Thyroid gland (tissue), 4 donors: ENCODE results near the gene TPBG.

Experiments used
- CTCF ChIP-seq, 6 experiments: fragments of 200-600 bp in 3 of 6; fragments of 450-650 bp in 3 of 6; sonication (generic) in 3 of 6; IDR thresholded peaks; one replicate each; pipeline ENCODE4 v1.5.1; 2016 to 2019; ENCODE audit warnings: antibody characterized with exemption in 6 of 6, mild to moderate bottlenecking in 2 of 6, inconsistent platforms in 1 of 6, moderate library complexity in 1 of 6
- POLR2A ChIP-seq, 2 donors: fragments of 450-650 bp; IDR thresholded peaks; one replicate each; pipeline ENCODE4 v1.6.1; 2017; ENCODE audit warnings: antibody characterized with exemption in 2 of 2, mild to moderate bottlenecking in 2 of 2, moderate library complexity in 1 of 2

GRCh38 chr6:82396964-82397751 is 33.5 kb downstream of the TPBG start:
- TF ChIP-seq POLR2A (IDR thresholded peaks at IDR 0.05) (no peak), CTCF (IDR thresholded peaks at IDR 0.05) (no peak)
